Type B pancreatic cell (in vitro differentiated cells): ENCODE results near the gene ELL2. TPM values are rescaled to one million over a fixed set of nuclear protein-coding genes. Genes with fewer than 3 reads are reported as not detected.

Source experiments
- DNase-seq: peaks from one replicate; pipeline ENCODE4 v3.0.0; 2021; ENCODE audit warnings: mixed read lengths; ENCODE audit not compliant: unreplicated experiment; ENCODE audit errors: extremely low spot score
- H3K27ac Mint-ChIP-seq: 2 replicates; pipeline ENCODE4 v1.8.0; 2021; ENCODE audit warnings: mild to moderate bottlenecking, mixed read lengths
- H3K27me3 Mint-ChIP-seq: 2 replicates; pipeline ENCODE4 v1.8.0; 2021; ENCODE audit warnings: mixed read lengths
- H3K36me3 Mint-ChIP-seq: 2 replicates; pipeline ENCODE4 v1.8.0; 2021; ENCODE audit warnings: mixed read lengths
- H3K4me1 Mint-ChIP-seq: one replicate; pipeline ENCODE4 v1.8.0; 2021; ENCODE audit warnings: mixed read lengths; ENCODE audit not compliant: unreplicated experiment
- H3K4me3 Mint-ChIP-seq: 2 replicates; pipeline ENCODE4 v1.8.0; 2021; ENCODE audit warnings: mild to moderate bottlenecking, mixed read lengths
- H3K9me3 Mint-ChIP-seq: 2 replicates; pipeline ENCODE4 v1.8.0; 2021; ENCODE audit warnings: mixed read lengths
- total RNA-seq: library from RNA; stranded (reverse); gene quantifications from 2 replicates; pipeline ENCODE4 v1.2.1, GENCODE V29; 2021; ENCODE audit warnings: low replicate concordance
- TF ChIP-seq, protein P1 (sequence below): fragments of 200-600 bp; sonication (generic); conservative IDR thresholded peaks from 2 replicates; pipeline ENCODE4 v1.5.0; 2021; ENCODE audit warnings: antibody characterized with exemption, mild to moderate bottlenecking

ELL2 gene
- total RNA-seq, 1 donor from 2014 or later: 33.9 TPM

DNA sequence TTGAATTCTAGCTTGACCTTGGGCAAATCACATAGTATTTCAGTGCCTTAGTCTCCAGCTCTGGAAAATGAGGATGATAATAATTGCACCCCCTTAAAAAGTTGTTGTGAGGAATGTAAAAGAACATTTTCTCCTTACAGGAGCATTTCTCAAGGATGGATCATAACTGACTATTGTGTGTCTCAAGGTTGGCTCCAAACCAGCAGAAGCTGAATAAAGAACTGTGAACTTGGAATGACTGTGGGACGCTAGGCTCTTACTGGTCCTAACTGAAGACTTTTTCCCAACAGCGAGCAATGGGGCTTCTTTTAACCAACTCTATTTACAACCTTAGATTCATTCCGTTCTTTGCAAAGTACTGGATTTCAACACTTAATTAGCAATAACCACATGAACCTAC is 113.0 kb downstream of the ELL2 start:
- Mint-ChIP-seq H3K27me3 (no peaks in the 10 kb centered on the region), H3K4me3 (no peak overlapping the region), H3K27ac (no peak overlapping the region), H3K36me3 (no peaks in the 10 kb centered on the region), H3K9me3 (no peaks in the 10 kb centered on the region), H3K4me1 (no peaks in the 10 kb centered on the region)
- TF ChIP-seq, protein P1, sequence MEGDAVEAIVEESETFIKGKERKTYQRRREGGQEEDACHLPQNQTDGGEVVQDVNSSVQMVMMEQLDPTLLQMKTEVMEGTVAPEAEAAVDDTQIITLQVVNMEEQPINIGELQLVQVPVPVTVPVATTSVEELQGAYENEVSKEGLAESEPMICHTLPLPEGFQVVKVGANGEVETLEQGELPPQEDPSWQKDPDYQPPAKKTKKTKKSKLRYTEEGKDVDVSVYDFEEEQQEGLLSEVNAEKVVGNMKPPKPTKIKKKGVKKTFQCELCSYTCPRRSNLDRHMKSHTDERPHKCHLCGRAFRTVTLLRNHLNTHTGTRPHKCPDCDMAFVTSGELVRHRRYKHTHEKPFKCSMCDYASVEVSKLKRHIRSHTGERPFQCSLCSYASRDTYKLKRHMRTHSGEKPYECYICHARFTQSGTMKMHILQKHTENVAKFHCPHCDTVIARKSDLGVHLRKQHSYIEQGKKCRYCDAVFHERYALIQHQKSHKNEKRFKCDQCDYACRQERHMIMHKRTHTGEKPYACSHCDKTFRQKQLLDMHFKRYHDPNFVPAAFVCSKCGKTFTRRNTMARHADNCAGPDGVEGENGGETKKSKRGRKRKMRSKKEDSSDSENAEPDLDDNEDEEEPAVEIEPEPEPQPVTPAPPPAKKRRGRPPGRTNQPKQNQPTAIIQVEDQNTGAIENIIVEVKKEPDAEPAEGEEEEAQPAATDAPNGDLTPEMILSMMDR: no peak
- DNase-seq: no peak

GRCh38 chr5:95847261-95847592 is 114.4 kb downstream of the ELL2 start:
- H3K27me3 Mint-ChIP-seq: no peaks in the 10 kb centered on the region
- TF ChIP-seq, protein P1: peak; percentile 55
- no peaks in the 10 kb centered on the region for H3K9me3 Mint-ChIP-seq
- H3K4me3 Mint-ChIP-seq: no peak overlapping the region
- H3K4me1 Mint-ChIP-seq: no peaks in the 10 kb centered on the region
- no peak overlapping the region for H3K27ac Mint-ChIP-seq
- H3K36me3 Mint-ChIP-seq: no peaks in the 10 kb centered on the region
- no peak for DNase-seq

GRCh38 chr5:95846554-95847260 is 114.9 kb downstream of the ELL2 start:
- H3K4me3 Mint-ChIP-seq: no peak overlapping the region
- H3K27me3 Mint-ChIP-seq: no peaks in the 10 kb centered on the region
- no peaks in the 10 kb centered on the region for H3K9me3 Mint-ChIP-seq
- no peak for DNase-seq
- no peaks in the 10 kb centered on the region for H3K4me1 Mint-ChIP-seq
- TF ChIP-seq, protein P1: peak; percentile 97
- no peak overlapping the region for H3K27ac Mint-ChIP-seq
- no peaks in the 10 kb centered on the region for H3K36me3 Mint-ChIP-seq

- TF ChIP-seq, protein P1: no peak
- H3K27ac Mint-ChIP-seq: no peak overlapping the region
- H3K9me3 Mint-ChIP-seq: no peaks in the 10 kb centered on the region
- no peaks in the 10 kb centered on the region for H3K36me3 Mint-ChIP-seq
- no peak overlapping the region for H3K4me3 Mint-ChIP-seq
- DNase-seq: no peak
- no peaks in the 10 kb centered on the region for H3K27me3 Mint-ChIP-seq
- H3K4me1 Mint-ChIP-seq: no peaks in the 10 kb centered on the region
These were observed 116.3 kb downstream of the ELL2 start for GRCh38 chr5:95845391-95845790.

DNA sequence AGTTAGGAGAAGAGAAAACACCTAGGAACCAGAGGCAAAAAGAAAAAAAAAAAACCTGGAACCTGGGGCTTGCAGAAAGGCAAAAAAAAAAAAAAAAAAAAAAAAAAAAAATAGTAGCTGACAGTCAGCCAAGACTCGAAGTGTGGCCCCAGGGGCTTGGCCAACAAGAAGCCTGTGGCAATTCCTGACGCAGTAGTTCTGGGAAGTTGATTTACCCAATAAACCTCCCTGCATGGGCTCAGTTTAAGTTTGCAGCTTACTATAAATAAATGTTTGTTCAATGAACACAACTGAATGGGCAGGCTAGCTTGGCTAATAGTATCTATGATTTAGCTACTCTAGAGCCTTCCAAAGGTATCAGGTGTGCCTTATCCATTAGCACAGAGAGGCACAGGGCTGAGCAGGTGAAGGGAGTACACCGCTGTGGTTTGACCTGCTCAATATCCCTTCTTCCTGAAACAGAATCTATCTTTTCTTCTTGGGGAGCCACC is 117.9 kb downstream of the ELL2 start:
- Mint-ChIP-seq H3K4me3 (no peak overlapping the region), H3K27me3 (no peaks in the 10 kb centered on the region), H3K9me3 (no peaks in the 10 kb centered on the region), H3K27ac (no peak overlapping the region), H3K4me1 (no peaks in the 10 kb centered on the region), H3K36me3 (no peaks in the 10 kb centered on the region)
- DNase-seq: no peak
- TF ChIP-seq, protein P1: no peak
